HG02588 (cell line): ENCODE results near the gene OPRL1.

Experiments used
- ATAC-seq: cut with Tn5 transposase; IDR thresholded peaks from one replicate; pipeline ENCODE4 v1.9.1; 2021; ENCODE audit warnings: mild to moderate bottlenecking, moderate library complexity; ENCODE audit not compliant: unreplicated experiment

The OPRL1 gene

DNA sequence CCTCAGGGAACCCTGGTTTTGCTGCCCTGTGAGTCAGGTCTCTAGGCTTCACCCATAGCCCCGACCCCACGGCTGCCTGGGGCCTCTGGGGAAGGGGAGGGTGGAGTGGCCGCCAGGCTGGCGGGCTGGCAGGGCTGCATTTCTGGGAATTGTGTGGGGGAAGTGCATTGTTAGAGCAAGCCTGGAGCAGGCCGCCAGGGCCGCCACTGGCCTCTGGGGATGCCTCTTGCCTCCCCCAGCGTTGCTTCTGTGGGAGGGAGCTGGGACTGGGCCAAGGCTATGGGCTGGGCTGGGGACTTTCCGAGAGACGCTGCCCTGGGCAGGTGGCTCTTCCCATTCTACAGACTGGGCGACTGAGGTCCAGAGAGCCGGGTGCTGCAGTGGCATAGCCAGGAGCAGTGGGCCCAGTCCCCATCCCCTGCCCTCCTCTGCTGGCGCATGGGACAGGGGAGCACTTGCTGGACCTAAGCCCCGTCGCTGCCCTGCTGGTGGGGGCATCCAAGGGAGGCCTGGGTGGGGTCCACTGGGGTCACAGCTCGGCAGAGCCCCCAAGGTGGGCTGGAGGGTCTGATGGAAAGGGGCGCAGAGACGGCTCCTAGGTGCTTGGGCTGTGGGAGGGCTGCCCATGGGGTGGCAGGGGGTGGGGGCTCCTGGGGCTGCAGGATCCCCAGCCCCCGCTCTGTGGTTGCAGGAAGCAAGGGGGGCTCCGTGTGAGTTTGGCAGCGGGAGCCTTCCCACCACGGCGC, 23.8 kb upstream of the OPRL1 start:
- ATAC-seq: no peak

DNA sequence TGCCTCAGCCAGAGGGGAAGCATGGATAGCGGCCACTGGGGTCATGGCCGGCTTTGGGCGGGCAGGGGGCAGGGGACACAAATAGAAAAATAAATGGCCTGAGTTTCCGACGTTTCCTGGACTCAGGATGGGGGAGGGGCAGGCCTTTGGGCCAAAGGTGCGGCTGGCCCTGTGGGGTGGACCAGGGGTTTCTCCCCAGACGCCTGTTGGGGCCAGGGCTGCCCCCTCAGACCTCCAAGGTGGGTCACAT, 23.3 kb upstream of the OPRL1 start:
- ATAC-seq: no peak

DNA sequence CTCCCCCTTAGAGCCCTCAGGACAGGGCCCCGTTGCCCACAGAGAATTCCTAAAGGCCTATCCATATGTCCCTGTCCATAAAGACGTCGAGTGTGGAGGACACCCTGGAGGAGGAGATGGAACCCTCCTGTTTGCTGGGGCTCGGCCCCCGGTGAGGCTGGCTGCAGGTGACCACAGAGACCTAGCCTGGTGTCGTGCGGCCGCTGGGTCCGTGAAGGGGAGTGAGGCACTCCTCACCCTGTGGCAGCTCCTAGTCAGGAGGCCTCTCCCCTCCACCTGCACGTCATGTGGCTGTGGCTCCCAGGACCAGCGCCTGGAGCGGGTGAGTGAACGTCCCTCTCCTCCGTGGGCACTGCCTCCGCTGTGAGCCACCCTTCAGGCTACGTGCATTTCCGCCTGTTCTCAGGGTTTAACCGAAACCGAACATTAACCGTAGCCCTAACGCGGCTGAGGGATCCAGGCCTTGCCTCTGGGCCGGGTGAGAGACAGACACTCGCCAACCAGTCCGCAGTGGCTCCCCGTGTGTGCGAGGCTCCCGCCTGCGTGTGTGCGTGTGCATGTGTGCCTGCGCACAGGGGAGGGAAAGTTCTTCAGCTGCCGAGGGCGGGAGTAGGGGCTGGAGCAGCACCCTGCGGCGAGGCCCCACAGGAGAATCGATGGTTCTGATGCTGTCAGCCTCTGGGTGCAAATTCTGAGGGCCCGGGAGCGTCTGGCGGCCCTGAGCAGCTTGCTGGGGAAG, 22.8 kb upstream of the OPRL1 start:
- no peak for ATAC-seq

DNA sequence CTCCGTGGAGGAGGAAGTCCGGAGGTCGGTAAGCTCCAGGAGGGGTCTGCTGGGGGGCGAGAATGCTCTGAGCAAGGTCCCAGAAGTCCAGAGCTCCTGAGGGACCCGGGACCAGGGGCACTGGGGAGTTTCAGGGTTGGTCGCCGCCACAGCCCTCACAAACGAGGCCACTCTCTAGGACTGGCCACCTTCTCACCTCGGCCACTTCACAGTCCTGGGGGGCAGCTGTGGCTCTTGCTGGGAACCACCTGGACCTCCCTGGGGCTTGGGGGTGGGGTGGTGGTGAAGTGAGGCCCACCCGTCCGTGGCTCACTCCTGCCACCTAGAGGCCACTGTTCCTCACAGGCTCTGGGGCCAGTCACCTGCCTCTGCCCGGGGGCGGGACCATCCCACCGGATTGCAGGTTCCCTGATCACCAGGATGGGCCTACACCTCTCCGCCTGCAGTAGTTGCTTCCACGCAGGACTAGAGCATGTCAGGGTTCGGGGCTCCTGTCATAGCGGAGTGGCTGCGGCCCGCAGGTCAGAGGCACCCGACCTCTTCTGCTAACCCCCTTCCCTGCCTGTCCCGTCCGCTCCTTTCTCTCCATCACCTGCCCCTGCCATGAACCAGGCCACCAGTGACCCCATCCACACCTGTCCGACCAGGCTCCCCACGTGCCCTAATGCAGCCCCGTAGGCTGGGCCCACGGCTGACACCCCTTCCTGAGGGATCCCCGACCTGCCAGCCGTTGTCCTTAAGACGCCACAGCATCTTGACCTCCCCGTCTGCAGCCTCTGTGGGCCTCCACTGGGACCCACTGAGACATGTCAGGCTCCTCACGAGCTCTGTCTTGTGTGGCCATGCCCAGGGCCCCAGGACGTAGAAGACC, 22.0 kb upstream of the OPRL1 start:
- no peak for ATAC-seq

DNA sequence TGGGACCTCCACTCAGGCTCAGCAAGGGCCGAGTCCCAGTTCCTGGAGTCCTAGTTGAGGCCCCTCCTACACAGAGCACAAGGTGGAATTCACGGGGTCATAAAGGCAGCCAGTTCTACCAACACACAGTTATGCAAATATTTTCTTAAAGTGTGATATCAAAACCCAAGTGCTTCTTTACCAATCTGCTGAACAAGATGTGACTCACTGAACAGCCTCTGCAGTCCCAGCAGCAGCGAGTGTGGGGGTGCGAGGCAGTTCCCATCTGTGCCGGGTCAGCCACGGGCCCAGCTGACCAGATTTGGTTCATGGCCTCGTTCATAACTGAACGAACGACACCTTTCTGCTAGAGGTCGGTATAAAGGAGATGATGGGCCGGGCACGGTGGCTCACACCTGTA, 21.3 kb upstream of the OPRL1 start:
- no peak for ATAC-seq

DNA sequence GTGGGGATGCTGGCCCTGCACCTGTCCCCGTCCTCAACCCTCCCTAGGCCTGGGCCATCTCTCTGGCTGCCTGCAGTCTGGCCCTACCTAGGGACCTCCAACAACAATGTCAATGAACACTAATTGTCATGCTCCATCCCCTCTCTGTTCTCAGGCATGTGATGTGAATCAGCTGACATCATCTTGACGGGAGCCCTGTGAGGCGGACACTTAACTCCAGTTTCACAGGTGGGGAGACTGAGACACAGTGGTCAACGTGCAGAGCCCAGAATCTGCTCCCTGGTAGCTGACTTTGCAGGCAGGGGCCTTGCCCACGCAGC, 17.6 kb upstream of the OPRL1 start:
- no peak for ATAC-seq

DNA sequence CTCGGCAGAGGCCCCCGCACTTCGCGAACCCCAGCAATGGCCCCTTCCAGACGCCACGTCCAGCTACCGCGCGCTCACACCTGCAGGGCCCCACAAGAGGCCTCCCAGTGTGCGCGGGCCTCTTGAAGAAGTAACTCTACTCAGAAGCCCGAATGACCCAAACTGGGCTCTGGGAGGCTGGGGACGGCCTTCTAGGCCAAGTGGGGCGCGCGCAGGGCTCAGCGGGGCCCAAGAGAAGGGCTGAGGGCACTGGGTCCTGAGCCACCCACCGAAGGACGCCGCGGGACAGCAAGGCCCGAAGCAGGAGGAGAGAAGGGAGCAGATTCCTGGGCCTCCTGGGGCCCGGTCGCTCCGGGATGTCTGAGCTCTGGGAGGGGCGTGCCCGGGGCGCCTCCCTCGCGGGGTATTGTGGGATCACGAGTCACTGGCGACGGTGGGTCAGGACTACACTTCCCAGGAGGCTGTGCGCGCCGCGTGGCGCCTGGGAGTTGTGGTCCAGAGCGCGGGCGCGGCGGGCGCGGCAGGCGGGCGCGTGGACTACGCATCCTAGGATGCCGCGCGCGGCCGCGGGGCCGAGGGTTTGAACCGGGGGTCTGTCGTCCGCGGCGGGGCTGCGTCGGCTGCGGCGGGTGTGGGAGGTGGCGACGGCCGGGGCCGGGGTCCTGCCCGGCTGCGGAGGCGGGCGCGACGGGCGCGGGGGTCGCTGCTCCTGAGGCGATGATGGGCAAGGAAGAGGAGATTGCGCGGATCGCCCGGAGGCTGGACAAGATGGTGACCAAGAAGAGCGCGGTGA, 17.1 kb upstream of the OPRL1 start, which contains the start of gene TCEA2:
Gene TCEA2, plus strand, starts transcription at position 603 of the 793 bp plus-strand sequence. Its CDS starts 115 bp downstream, at position 718.
- ATAC-seq: peak; percentile 81

DNA sequence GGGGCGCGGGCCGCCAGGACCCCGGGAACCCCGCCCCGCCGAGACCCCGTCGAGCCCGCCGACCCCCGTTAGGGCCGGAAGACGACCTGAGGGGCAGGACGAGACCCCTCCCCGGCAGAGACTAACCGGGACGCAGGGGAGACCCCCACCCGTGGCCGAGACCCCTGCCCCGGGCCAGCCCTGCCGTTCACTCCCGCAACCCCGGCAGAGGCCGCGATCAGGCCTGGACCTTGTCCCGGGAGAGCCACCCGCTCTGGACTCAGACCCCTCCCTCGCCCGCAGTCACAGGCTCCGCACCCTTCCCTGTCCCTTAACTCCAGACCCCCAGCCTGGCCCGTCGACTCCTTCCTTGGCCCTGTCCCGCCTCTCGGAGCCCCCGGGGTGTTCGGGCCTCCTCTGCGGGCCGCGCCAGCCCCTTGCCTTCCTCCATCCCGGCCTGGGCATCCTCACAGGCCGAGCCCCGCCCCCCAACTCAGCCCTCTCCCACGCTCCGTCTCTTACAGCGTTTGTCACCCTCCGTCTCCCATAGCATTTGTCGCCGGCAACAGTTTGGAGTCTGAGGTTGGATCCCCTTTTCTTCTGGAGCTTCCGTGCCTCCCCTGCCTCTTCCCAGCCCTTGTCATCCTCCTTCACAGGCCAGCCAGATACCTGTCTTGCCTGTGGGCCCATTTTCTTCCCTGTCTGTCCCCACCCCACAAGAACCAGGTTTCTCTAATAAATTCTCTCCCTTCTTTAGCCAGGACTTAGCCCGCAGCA, 16.3 kb upstream of the OPRL1 start:
- ATAC-seq: no peak

DNA sequence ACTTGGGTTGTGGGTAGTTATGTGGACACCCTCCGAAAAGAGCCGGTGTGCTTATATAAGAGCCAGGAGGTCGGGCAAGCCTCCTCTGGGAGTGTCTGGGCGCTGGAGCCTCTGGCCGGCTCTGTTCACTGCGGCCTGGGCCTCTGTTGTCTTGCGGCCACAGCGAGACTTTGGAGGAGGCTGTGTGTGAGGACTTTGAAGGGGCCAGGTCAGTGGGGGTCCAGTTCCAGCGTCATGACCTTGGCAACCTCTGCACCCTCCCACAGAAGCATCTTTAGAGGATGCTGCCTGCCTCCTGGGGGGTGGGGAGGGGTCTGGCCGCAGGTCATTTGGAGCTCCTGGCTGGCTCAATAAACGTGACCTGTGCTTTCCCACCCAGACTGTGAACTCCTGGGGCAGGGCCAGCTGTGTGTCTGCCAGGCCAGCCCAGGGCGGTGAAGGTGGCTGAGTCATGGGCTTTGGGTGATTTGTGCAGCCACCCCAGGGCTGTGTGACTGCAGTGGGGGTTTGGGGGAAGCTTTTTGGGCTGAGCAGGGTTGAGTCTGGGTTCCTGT, 15.7 kb upstream of the OPRL1 start:
- no peak for ATAC-seq

DNA sequence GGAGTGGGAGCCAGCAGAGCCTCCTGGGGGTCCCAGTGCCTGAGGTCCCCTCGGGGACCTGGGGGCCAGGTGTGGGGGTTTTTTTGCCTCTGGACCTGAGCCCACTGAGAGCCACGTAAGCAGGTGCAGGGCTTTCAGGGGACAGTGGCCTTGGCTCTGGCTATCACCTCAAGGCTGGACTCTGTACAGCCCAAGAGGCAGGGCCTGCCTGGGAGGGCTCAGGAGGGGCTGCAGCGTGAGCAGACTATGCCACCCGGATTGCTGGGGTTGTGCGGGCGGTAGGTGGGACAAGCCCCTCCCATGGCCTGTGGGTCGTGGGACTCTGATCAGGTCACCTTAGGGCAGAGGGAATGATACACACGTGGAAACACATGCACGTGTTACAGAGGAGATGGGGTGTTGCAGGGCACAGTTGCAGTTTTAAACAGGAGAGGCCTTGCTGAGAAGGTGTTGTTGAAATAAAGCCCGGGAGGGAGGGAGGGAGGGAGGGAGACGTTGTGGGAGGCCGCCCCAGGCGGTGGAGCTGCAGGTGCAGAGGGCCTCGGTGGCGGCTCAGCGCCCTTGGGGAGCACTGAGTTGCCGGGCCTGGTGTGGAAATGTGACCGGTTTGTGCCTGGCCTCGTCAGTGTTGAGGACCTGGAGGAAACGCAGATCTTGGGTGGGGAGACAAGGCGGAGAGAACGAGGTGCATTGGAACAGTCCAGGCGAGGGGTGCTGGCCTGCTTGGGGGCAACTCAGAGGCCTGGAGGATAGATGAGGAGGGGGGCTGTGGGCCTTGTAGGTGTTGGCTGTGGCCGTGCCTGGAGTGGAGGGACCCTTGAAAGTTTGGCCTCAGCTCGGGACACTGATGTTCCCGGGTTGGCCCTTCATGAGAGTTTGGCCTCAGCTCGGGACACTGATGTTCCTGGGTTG, 14.6 kb upstream of the OPRL1 start:
- no peak for ATAC-seq

DNA sequence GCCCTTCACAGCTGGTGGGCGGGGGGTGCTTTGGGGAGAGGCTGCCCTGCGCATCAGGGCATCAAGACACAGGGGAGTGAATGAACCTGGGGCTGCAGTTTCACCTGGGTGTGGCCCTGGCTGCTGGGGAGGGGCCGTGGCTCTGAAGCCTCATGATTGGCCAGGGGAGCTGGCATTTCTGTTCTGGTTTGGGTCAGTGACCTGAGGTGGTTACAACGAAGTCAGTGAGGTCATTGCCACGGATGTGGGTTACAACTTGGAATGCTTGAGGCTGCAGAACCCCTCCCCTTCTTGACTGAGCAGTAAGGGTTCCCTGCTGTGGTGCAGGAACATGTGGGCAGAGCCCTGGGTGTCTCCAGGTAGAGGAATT, 13.9 kb upstream of the OPRL1 start:
- no peak for ATAC-seq

DNA sequence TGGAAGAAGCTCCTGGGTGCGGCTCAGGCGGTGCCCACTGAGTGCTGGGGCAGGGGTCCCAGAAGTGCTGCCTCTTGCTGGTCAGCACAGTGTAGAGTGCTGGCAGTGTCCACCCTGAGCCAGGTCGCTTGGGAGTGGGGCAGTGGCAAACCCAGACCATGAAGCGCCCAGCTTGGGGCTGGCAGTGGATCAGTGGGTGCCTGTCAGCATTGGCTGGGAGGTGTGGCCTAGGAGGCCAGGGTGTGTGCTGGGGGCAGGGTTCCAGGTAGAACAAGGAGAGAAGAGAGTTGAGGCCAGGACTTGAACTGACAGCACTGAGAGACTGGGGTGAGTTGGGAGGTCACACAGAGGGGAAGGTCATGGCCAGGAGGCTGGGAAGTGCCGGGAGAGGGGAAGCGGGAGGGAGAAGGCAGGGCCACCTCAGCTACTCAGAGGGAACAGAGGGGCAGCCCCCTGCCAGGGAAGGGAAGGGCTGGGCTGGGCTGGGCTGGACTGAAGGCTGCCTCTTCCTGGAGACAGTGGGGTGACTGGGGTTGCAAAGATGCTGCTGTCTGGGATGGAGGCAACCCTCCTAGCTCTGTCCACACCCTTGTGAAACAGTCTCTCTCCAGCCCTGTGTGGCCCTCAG, 12.8 kb upstream of the OPRL1 start:
- no peak for ATAC-seq

DNA sequence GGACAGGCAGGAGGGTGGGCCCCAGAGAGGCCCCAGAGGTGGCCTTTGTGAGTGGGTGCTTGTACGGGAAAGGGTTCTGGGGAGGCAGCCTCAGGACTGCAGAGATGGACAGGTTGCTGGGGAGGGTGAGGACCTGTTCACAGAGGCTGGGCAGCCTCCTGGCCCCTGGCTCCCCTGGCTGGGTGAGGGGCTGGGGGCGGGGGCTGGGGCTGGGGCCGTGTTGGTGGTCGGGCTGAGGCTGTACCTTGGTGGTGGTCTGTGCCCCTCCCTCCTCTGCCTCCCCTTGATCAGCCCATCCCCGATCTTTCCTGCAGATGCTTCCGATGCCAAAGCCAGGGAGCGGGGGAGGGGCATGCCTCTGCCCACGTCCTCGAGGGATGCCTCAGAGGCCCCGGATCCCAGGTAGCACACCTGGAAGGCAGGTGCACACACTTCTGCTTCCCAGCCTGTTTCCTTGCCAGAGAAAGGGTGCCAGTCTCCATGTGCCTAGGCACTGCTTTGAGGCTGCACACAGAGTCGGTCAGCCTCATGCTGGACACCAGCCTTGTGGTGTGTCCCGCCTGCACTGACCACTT, 12.1 kb upstream of the OPRL1 start:
- ATAC-seq: no peak

DNA sequence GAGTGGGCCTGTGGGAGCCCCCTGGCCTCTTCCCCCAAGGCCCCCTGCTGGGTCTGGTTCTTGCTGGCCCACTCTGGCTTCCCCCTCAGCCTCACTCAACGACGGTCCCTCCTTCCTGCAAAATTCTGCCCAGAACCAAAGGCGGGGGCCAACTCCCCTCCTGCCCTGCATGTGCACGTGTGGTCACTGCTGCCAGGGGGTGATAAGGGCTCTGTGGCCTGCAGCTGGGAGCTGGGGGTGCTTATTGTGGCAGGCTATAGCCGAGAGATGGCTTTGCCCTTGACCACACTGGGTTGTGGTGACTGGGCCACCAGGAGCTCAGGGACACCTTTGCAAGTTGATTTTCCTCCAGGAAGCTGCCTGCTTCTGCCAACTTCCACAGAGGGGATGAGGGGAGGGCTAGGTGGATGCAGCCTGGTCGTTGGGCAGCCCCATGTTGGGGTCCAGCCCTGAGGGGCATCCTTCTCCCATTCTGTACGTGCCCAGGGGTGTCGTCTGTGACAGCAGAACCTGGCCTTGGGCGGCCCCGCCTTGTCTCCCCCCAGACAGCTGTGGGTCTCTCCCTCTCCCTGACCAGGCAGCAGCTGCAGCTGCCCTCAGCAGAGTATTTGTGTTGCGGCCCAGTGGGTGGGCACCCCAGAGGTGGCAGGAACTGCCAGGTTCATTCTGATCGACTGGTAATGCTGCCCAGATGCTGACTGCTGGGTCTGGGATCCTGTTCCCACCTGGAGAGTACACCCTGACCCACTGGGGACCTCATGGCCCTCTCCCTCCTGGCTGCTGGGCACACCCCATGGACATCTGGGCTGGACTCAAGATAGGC, 11.3 kb upstream of the OPRL1 start:
- ATAC-seq: no peak

DNA sequence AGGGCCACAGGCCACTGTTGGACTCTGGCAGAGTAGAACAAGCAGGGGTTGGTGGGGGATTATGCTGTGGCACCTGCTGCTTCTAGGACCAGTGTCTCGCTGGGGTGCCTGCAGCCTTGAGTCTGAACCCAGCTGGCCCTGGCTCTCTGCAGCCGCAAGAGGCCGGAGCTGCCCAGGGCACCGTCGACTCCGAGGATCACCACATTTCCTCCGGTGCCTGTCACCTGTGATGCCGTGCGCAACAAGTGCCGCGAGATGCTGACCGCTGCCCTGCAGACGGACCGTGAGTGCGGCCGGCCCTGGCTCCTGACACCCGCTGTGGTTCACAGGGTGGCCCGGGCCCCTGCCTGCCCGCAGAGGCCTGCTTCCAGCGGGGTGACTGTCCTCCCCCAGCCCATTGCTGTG, 10.7 kb upstream of the OPRL1 start:
- no peak for ATAC-seq

DNA sequence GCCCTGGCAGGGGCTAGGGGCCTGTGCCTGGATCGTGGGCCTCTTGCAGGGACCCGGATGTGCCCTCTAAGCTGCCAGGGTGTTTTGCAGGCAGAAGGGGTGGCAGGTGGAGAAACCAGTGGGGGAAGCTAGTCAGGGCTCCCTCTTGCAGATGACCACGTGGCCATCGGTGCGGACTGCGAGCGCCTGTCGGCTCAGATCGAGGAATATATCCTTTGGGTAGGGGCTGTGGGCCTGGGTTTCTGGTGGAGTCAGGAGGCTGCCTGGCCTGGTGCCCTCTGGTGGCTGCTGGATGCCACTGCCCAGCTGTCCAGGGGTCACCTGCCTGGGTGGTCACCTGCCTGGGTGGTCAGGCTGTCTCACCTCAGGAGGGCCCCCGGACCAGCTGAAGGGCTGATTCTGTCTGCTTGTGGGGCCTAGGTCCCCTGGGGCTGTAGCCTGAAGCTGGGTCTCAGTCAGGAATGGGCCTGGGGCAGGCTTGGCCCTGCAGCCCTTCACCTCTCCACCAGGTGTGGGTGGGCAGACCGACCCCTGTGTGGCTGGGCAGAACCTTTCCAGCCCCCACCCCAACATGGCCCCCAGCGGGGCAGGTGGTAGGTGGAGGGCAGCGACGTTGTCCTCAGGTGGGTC, 10.2 kb upstream of the OPRL1 start:
- no peak for ATAC-seq
